Measurements from ENCODE around the gene FCHSD2.
"Not testable (repeated sequence)": the region's sequence is repeated elsewhere in the genome, so short reads cannot be mapped to it uniquely, and the experiment has no call there.

The FCHSD2 gene

DNA sequence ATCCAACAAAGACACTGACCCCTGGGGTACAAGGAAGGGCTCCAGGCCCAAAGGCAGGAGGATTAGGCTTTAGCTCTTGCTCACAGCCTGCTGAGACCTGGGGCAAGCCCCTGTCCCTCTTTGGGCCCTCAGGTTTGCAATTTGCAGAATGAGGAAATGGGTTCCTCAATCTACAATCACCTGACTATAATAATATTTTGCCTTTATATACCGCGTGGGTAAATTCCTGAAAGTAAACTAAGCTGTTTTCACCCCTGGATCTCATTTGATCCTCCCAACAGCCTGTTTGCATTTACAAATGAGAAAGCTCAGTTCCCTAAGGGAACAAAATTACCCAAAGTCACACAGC lies 349.1 kb downstream of the FCHSD2 start:
- no peak for FAIRE-seq

DNA sequence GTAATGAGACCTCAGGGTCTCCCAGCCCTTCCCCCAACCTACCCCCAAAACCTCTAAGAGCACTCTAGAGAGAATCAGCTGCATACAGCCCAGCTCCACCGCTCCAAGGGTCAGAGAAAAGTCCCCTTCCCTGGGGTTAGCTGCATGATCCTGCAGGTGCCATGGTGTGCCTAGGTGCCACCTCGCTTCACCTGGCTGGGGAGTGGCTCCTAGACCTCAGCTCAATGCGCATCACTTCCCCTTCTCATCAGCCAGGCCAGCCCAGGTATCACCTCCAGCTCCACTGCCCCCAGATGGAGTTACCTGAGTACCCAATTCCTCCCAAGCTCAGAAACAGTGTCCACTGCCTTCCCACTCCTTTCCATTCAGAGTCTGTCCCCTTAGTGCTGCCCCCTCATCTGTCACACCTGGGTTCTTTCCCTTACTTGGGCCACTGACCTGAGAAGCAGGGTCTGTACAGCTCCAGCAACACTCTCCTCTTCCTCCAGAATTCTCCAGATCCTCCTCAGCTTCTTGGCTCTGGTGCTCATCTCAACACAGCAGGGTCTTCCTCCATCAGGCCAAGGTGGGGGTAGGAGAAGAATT lies 349.6 kb downstream of the FCHSD2 start:
- FAIRE-seq (no peak), DNase-seq (ENCODE audit: insufficient read length, low spot score) (peak; percentile 13)
- TF ChIP-seq, protein P1, sequence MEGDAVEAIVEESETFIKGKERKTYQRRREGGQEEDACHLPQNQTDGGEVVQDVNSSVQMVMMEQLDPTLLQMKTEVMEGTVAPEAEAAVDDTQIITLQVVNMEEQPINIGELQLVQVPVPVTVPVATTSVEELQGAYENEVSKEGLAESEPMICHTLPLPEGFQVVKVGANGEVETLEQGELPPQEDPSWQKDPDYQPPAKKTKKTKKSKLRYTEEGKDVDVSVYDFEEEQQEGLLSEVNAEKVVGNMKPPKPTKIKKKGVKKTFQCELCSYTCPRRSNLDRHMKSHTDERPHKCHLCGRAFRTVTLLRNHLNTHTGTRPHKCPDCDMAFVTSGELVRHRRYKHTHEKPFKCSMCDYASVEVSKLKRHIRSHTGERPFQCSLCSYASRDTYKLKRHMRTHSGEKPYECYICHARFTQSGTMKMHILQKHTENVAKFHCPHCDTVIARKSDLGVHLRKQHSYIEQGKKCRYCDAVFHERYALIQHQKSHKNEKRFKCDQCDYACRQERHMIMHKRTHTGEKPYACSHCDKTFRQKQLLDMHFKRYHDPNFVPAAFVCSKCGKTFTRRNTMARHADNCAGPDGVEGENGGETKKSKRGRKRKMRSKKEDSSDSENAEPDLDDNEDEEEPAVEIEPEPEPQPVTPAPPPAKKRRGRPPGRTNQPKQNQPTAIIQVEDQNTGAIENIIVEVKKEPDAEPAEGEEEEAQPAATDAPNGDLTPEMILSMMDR (IDR thresholded peaks at IDR 0.05; ENCODE audit: insufficient read depth, missing control alignments) = no peak

More for the DNA sequence above, 349.1 kb downstream of the FCHSD2 start:
- TF ChIP-seq, protein P1 (IDR thresholded peaks at IDR 0.05; ENCODE audit: insufficient read depth, missing control alignments) = no peak
- peak; percentile 3 for DNase-seq (ENCODE audit: insufficient read length, low spot score)

DNA sequence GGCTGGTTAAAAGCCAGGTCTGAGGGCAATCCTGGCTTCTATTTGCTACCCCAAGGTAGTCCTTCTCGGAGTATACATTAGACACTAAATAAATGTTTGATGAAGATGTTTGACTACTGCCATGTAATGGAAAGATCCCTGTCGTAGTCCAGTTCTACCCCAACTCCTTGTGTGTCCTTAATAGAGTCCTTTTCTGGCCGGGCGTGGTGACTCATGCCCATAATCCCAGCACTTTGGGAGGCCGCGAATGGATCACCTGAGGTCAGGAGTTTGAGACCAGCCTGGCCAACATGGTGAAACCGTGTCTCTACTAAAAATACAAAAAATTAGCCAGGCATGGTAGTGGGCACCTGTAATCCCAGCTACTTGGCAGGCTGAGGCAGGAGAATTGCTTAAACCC lies 350.9 kb downstream of the FCHSD2 start:
- not testable (repeated sequence) for FAIRE-seq; DNase-seq (ENCODE audit: insufficient read length, low spot score)

DNA sequence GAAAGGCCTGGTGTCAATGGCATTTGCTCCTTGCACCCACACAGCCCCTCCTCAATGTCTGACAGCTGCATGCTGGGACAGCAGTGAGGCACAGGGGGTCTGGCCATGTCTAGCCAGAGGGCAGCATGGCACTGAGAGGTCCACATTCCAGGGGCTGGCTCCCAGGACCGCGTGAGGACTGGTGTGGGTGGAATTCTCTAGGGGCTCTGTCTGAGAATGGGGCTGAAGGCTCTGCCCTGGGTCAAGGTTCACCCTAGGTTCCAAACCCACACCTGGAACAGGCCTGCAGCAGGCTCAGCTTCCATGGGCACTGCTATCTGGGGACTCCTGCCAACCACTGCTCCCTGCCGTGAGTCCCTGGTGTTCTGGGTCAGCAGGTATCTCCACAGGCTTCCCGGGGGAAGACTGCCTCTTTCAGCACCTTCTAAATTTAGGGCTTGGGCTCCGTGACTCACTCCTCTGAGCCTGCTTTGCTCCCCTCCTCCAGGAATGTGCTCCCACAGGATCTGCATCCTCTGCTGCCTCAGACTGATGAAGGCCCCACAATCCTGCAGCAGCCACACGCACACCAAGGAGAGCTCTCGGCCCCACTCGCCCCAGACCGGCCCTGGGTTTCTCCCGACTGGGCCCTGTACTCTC lies 352.5 kb downstream of the FCHSD2 start:
- TF ChIP-seq, protein P1 (IDR thresholded peaks at IDR 0.05; ENCODE audit: insufficient read depth, missing control alignments) = no peak
- FAIRE-seq (no peak), DNase-seq (ENCODE audit: insufficient read length, low spot score) (peak; percentile 12)

DNA sequence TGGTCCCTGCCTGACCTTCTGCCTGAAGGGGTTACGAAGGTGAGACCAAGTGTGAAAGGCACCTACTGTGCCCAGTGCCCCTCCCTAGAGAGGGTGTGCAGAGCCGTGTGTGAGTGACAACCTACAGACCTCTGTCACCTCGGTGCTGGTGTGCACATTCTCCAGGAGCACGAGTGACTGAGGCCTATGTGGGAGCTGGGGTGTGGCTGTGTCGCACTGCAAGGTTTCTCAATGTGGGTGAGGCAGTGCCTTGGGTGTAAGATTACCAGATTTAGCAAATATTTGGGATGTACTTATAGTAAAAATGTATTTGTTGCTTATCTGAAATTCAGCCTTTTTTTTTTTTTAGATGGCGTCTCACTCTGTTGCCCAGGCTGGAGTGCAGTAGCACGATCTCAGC lies 353.9 kb downstream of the FCHSD2 start:
- FAIRE-seq = no peak
- TF ChIP-seq, protein P1 (IDR thresholded peaks at IDR 0.05; ENCODE audit: insufficient read depth, missing control alignments) = no peak
- DNase-seq (ENCODE audit: insufficient read length, low spot score) = peak; percentile 6

DNA sequence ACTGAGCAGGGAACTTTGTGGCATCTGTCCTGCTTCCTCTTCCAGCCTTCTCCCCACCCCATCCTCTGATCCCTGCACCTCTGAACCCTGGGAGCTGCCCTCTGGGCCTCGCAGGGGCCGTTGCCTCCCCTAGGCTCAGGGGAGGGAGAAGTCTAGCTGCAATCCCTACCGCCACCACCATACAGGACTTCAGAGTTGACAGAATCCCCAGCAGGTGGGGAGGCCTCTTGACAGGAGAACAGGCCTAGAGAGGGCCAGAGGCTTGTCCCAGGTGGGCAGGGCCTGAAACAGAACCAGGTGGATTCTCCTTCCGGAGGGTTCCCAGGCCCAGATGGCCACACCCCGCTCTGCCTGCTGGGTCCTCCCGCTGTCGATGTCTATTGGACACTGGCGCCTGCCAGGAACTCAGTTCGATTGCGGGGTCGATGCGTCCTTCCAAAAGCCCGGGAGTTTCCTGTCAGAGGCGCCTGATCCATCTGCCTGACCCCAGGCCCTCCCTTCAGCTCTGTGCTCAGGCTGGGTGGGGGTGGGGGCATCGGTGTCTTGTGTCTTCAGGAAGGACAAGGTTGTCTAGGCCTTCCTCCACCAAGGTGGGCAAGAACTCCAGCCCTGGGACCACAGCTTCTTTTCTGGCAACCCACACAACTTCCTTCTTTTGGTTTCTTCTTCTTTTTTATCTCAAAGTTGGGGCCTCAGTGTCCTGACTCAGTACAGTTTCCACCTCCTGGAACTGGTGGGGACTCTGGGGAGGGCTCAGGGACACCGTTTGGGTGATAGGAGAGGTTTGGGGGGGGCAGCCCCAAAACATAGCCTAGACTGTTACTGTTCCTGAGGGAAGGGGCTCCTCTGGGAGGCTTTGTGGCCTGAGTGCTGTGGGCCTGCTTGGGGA lies 354.7 kb downstream of the FCHSD2 start:
- FAIRE-seq = no peak
- TF ChIP-seq, protein P1 (IDR thresholded peaks at IDR 0.05; ENCODE audit: insufficient read depth, missing control alignments) = no peak
- peak; percentile 10 for DNase-seq (ENCODE audit: insufficient read length, low spot score)
